NT2/D1 (cell line): ENCODE measurements around the gene IL16.

Source experiments
- DNase-seq: peaks from one replicate; pipeline ENCODE4 v3.0.0-alpha.2; 2011; ENCODE audit warnings: low read depth, low spot score
- H3K27me3 ChIP-seq: 2 replicates; pipeline ENCODE4 v1.6.0; 2011; ENCODE audit warnings: mild to moderate bottlenecking; ENCODE audit not compliant: insufficient read length, insufficient read depth
- H3K36me3 ChIP-seq: 2 replicates; pipeline ENCODE4 v1.6.1; 2011; ENCODE audit warnings: mild to moderate bottlenecking, low read length, mixed read lengths; ENCODE audit not compliant: insufficient read depth, insufficient read length
- H3K4me1 ChIP-seq: 2 replicates; pipeline ENCODE4 v1.5.1; 2011; ENCODE audit not compliant: insufficient read depth, insufficient read length
- H3K4me3 ChIP-seq: 2 replicates; pipeline ENCODE4 v1.5.1; 2011; ENCODE audit warnings: low read depth; ENCODE audit not compliant: insufficient read length
- H3K9ac ChIP-seq: 2 replicates; pipeline ENCODE4 v1.6.0; 2011; ENCODE audit warnings: low read depth; ENCODE audit not compliant: insufficient read length
- H3K9me3 ChIP-seq: 2 replicates; pipeline ENCODE4 v1.5.1; 2011; ENCODE audit warnings: mild to moderate bottlenecking, low read length; ENCODE audit not compliant: insufficient read depth
- SUZ12 ChIP-seq: IDR thresholded peaks from 2 replicates; pipeline ENCODE4 v1.6.1; 2011; ENCODE audit not compliant: insufficient read length, insufficient read depth; ENCODE audit errors: extremely low read depth
- YY1 ChIP-seq: IDR thresholded peaks from 2 replicates; pipeline ENCODE4 v1.6.1; 2011; ENCODE audit not compliant: insufficient read length, insufficient read depth
- ZNF274 ChIP-seq: IDR thresholded peaks from 2 replicates; pipeline ENCODE4 v1.6.1; 2011; ENCODE audit warnings: mild to moderate bottlenecking, low read depth, low read length

IL16 gene

GRCh38 chr15:81196576-81197254 lies at the start of gene IL16:
Gene IL16, plus strand, starts transcription at chr15:81196879. Its CDS starts 28,521 bp downstream, at chr15:81225400.
- TF ChIP-seq YY1: no peak
- TF ChIP-seq ZNF274: no peak
- TF ChIP-seq SUZ12: no peak
- H3K4me1 ChIP-seq: peaks cover 3% of the 10 kb centered on the region
- no peaks in the 10 kb centered on the region for H3K9me3 ChIP-seq
- H3K9ac ChIP-seq: no peak within 1 kb of the TSS
- DNase-seq: no peak
- no peaks in the 10 kb centered on the region for H3K27me3 ChIP-seq
- H3K36me3 ChIP-seq: no peaks in the 10 kb centered on the region
- H3K4me3 ChIP-seq: no peak within 1 kb of the TSS

DNA sequence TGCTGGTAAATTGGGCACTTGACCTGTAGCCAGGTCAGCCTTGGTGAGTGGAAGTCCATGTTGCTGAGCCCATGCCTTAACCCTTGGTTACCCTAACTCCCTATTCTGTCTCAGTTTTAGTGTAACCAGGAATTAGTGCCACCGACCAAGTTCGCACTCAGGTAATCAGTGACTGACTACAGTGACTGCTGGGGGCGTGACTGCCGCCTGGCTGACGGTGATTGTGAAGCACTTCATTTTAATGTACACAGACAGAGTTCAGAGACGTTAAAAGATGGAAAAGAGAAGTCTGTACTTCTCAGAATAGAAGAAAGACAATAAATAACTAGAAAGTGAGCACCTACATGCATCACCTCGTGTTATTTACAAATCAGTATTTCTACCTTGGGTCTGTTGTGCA lies 45.3 kb upstream of the IL16 start:
- Histone ChIP-seq H3K27me3 (no peaks in the 10 kb centered on the region), H3K4me3 (no peak overlapping the region), H3K4me1 (no peaks in the 10 kb centered on the region), H3K9me3 (no peaks in the 10 kb centered on the region), H3K9ac (no peak overlapping the region), H3K36me3 (no peaks in the 10 kb centered on the region)
- TF ChIP-seq YY1 (no peak), ZNF274 (no peak)
- no peak for DNase-seq

- H3K4me1 ChIP-seq: no peaks in the 10 kb centered on the region
- TF ChIP-seq ZNF274: no peak
- TF ChIP-seq YY1: no peak
- no peak for TF ChIP-seq SUZ12
- no peaks in the 10 kb centered on the region for H3K36me3 ChIP-seq
- H3K9ac ChIP-seq: no peak overlapping the region
- DNase-seq: no peak
- H3K9me3 ChIP-seq: no peaks in the 10 kb centered on the region
- H3K27me3 ChIP-seq: no peaks in the 10 kb centered on the region
- H3K4me3 ChIP-seq: no peak overlapping the region
Observed at GRCh38 chr15:81152339-81152738, 44.3 kb upstream of the IL16 start.

- Histone ChIP-seq H3K27me3 (no peaks in the 10 kb centered on the region), H3K4me3 (no peak overlapping the region), H3K9ac (no peak overlapping the region), H3K4me1 (no peaks in the 10 kb centered on the region), H3K36me3 (no peaks in the 10 kb centered on the region), H3K9me3 (no peaks in the 10 kb centered on the region)
- TF ChIP-seq ZNF274 (no peak), YY1 (no peak), SUZ12 (no peak)
- DNase-seq: no peak
Observed at GRCh38 chr15:81152799-81153198, 43.9 kb upstream of the IL16 start.

DNA sequence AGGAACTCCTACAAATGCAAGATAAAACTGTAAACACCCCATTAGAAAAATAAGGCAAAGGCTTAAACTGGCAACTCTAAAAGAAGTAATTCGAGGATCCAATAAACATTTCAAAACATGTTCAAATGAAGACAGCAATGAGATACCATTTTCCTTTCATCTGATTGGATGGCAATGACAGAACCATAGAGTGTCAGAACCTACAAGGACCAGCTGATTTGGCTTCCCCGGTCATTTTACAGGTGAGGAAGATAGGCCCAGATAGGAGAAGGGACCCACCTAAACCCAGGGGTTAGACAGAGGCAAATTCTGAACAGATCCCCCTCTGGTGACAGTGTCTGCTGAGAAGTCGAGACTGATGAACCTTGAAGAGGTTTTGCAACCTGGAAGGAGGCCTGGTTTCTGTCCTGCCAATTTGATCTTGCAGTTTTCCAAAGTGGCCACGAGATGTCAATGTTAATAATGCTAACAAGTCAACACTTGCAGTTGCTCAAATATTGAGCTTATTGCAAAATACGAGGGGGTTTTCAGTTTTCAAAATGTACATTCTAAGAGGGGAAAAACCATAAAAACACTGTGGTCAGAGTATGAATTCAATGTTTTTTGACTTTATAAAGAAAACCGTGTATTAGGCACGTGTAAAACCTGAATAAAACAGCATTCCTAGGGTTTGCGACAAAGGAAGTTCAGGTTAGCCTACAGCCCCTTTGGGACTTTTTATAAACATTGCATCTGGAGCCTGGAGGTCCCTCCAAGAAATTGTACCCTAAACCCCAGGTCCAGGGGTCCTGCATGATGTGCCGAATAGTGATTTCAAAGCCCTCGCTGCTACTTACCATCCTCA lies 41.1 kb upstream of the IL16 start:
- peak; percentile 13 for DNase-seq
- no peak overlapping the region for H3K4me3 ChIP-seq

GRCh38 chr15:81156324-81156723 lies 40.4 kb upstream of the IL16 start:
- no peak overlapping the region for H3K9ac ChIP-seq
- H3K36me3 ChIP-seq: no peaks in the 10 kb centered on the region
- no peak overlapping the region for H3K4me3 ChIP-seq
- no peaks in the 10 kb centered on the region for H3K4me1 ChIP-seq
- no peaks in the 10 kb centered on the region for H3K9me3 ChIP-seq
- no peaks in the 10 kb centered on the region for H3K27me3 ChIP-seq
- TF ChIP-seq SUZ12 (no peak), YY1 (no peak), ZNF274 (no peak)
- no peak for DNase-seq

More for the DNA sequence above, 41.1 kb upstream of the IL16 start:
- H3K27me3 ChIP-seq: no peaks in the 10 kb centered on the region
- TF ChIP-seq SUZ12: no peak
- H3K36me3 ChIP-seq: no peaks in the 10 kb centered on the region
- no peak overlapping the region for H3K9ac ChIP-seq
- H3K9me3 ChIP-seq: no peaks in the 10 kb centered on the region
- H3K4me1 ChIP-seq: no peaks in the 10 kb centered on the region

- no peaks in the 10 kb centered on the region for H3K4me1 ChIP-seq
- no peak for DNase-seq
- no peak overlapping the region for H3K9ac ChIP-seq
- no peaks in the 10 kb centered on the region for H3K27me3 ChIP-seq
- no peaks in the 10 kb centered on the region for H3K9me3 ChIP-seq
- TF ChIP-seq YY1: no peak
- no peak for TF ChIP-seq SUZ12
- no peak for TF ChIP-seq ZNF274
- H3K36me3 ChIP-seq: no peaks in the 10 kb centered on the region
- no peak overlapping the region for H3K4me3 ChIP-seq
Observed at GRCh38 chr15:81157195-81157938, 39.3 kb upstream of the IL16 start.
